Measurements from ENCODE around the gene BRAF. TPM values are rescaled to one million over a fixed set of nuclear protein-coding genes. Genes with fewer than 3 reads are reported as not detected.

BRAF gene
- total and polyA plus RNA-seq, 2 donors (not counting 3 experiments of a cell fraction or from before 2014, with no cell fraction given) = 6.6 to 26.2 TPM

DNA sequence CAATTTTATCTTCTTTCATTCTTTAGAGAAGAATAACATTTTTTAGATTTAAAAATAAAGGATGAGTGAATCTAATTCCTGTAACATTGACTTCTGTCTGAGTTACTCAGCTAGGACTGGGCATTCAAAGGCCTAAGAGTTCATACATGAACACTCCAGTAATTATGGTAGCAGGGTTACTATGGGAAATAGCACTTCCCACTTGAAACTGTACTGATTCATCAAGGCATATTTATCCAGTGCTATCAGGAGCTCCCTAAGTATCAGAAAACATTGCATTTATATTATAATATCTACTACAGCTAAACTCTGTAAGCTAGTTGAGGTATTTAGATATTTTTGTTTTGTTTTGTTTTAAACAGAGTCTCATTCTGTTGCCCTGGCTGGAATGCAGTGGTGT, 186.4 kb downstream of the BRAF start:
- Histone ChIP-seq H3K4me3 (replicated peaks in 1 of 3; ENCODE audit: insufficient read depth in 1 of 3, low read depth in 1 of 3, low read length in 3 of 3) (no peak overlapping the region), H3K4me1 (ENCODE audit: control insufficient read depth, extremely low read depth, insufficient read depth, low read length) (no peaks in the 10 kb centered on the region), H3K27me3 (ENCODE audit: control insufficient read depth in 2 of 2, insufficient read depth in 2 of 2, low read length in 2 of 2) (no peaks in the 10 kb centered on the region), H3K4me2 (ENCODE audit: insufficient read depth, low read length) (no peak overlapping the region), H3K27ac (ENCODE audit: insufficient read depth, low read depth, low read length) (no peak overlapping the region), H3K36me3 (ENCODE audit: control insufficient read depth in 2 of 2, extremely low read depth in 1 of 2, insufficient read depth in 2 of 2, low read length in 2 of 2) (peaks cover 0 to 2% of the 10 kb centered on the region in 2 experiments), H2AFZ (ENCODE audit: low read depth, low read length) (no peak overlapping the region), H3K9me1 (replicated peaks; ENCODE audit: control insufficient read depth, extremely low read depth, insufficient read depth, low read length) (no peaks in the 10 kb centered on the region), H3K9ac (replicated peaks; ENCODE audit: extremely low read depth, insufficient read depth, low read length) (no peak overlapping the region), H3K79me2 (ENCODE audit: control insufficient read depth, insufficient read depth, low read length) (no peaks in the 10 kb centered on the region), H4K20me1 (replicated peaks; ENCODE audit: control insufficient read depth, extremely low read depth, insufficient read depth, low read length) (no peaks in the 10 kb centered on the region), H3K9me3 (replicated peaks; ENCODE audit: control insufficient read depth, insufficient read depth, low read length) (no peaks in the 10 kb centered on the region)
- dilution Hi-C loops (cut with MboI; ENCODE audit: extremely low pct_ligation_motif_present, low sequenced_read_pairs) = no loop called here
- CTCF ChIA-PET = interaction anchor here (1.1 kb wide), 1 partner anchor 12 kb away, joined by 5 read pairs; no protein-coding TSS in a partner anchor
- BruUV-seq (replicated peaks) = no TSS peak
- DNase-seq (ENCODE audit: low read depth, low spot score) (no peak), FAIRE-seq (no peak)
- TF ChIP-seq GATA2 (IDR thresholded peaks at IDR 0.05; ENCODE audit: insufficient read depth, insufficient read length, low read depth, low read length) = no peak
- no peak for TF ChIP-seq POLR2A (IDR thresholded peaks at IDR 0.05; ENCODE audit: low read depth, low read length)
- TF ChIP-seq, protein P1, sequence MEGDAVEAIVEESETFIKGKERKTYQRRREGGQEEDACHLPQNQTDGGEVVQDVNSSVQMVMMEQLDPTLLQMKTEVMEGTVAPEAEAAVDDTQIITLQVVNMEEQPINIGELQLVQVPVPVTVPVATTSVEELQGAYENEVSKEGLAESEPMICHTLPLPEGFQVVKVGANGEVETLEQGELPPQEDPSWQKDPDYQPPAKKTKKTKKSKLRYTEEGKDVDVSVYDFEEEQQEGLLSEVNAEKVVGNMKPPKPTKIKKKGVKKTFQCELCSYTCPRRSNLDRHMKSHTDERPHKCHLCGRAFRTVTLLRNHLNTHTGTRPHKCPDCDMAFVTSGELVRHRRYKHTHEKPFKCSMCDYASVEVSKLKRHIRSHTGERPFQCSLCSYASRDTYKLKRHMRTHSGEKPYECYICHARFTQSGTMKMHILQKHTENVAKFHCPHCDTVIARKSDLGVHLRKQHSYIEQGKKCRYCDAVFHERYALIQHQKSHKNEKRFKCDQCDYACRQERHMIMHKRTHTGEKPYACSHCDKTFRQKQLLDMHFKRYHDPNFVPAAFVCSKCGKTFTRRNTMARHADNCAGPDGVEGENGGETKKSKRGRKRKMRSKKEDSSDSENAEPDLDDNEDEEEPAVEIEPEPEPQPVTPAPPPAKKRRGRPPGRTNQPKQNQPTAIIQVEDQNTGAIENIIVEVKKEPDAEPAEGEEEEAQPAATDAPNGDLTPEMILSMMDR (IDR thresholded peaks at IDR 0.05; ENCODE audit: extremely low read depth in 1 of 2, insufficient read depth in 1 of 2, low read depth in 1 of 2, low read length in 2 of 2) = no peak
- no peak for TF ChIP-seq POLR2AphosphoS5 (IDR thresholded peaks at IDR 0.05; ENCODE audit: insufficient read depth, low read depth, low read length)
- no peak for TF ChIP-seq MYC (IDR thresholded peaks at IDR 0.05; ENCODE audit: low read depth, low read length)
- no peak for TF ChIP-seq EZH2 (IDR thresholded peaks at IDR 0.05; ENCODE audit: borderline replicate concordance, low read depth, low read length, severe bottlenecking)
- TF ChIP-seq FOS (IDR thresholded peaks at IDR 0.05; ENCODE audit: borderline replicate concordance, insufficient read depth, low read length) = no peak
- TF ChIP-seq JUN (IDR thresholded peaks at IDR 0.05; ENCODE audit: borderline replicate concordance, insufficient read depth, insufficient read length, low read depth) = no peak
- TF ChIP-seq, protein P2, sequence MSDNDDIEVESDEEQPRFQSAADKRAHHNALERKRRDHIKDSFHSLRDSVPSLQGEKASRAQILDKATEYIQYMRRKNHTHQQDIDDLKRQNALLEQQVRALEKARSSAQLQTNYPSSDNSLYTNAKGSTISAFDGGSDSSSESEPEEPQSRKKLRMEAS (IDR thresholded peaks at IDR 0.05; ENCODE audit: insufficient read depth, insufficient read length) = no peak
- intact Hi-C loops (cut with micrococcal nuclease) = no loop called here
- POLR2A ChIA-PET = interaction anchor here (0.6 to 0.7 kb wide), 2 partner anchors 9 to 35 kb away, joined by 3 read pairs; no protein-coding TSS in a partner anchor

Measured in endothelial cell of umbilical vein (primary cell).